PC-3 (cell line): Measurements from ENCODE around the gene ARFIP1. TPM values are rescaled to one million over a fixed set of nuclear protein-coding genes. Genes with fewer than 3 reads are reported as not detected.

ENCODE experiments used
- ATAC-seq: fragments of 200-7000 bp; cut with Tn5 transposase; 2 replicates; pipeline ENCODE4 v1.9.1; 2020; ENCODE audit warnings: mild to moderate bottlenecking, moderate library complexity
- BruUV-seq: library from RNA; stranded (reverse); fragments of 400-500 nt; replicated peaks from 2 replicates; lab custom pipeline; 2021; lab: Mats Ljungman, UMichigan
- CTCF ChIA-PET: fragments of 300-600 bp; sonication (Branson Sonifier 250); formaldehyde crosslinking; loops from one replicate; lab custom pipeline; 2022; ENCODE audit warnings: antibody characterized with exemption; lab: Charles Lee
- POLR2A ChIA-PET: fragments of 300-600 bp; sonication (Branson Sonifier 250); formaldehyde crosslinking; loops from one replicate; lab custom pipeline; 2022; ENCODE audit warnings: antibody characterized with exemption; ENCODE audit not compliant: unreplicated experiment; lab: Charles Lee
- DNase-seq: peaks from one replicate; pipeline ENCODE4 v3.0.0-alpha.2; 2015
- H2AFZ ChIP-seq: fragments of 300-600 bp; sonication (generic); 2 replicates; pipeline ENCODE4 v1.6.0; 2016; ENCODE audit warnings: antibody characterized with exemption, low read length
- H3F3A ChIP-seq: fragments of 300-600 bp; sonication (generic); one replicate; pipeline ENCODE4 v1.6.0; 2017; ENCODE audit warnings: antibody characterized with exemption, low read length, control low read depth, mild to moderate bottlenecking; ENCODE audit not compliant: unreplicated experiment
- H3K27ac ChIP-seq: fragments of 300-600 bp; sonication (generic); 2 replicates; pipeline ENCODE4 v1.5.1; 2016; ENCODE audit warnings: mild to moderate bottlenecking, low read length
- H3K27me3 ChIP-seq: fragments of 300-600 bp; sonication (generic); 2 replicates; pipeline ENCODE4 v1.6.1; 2016; ENCODE audit warnings: low read length, mixed read lengths
- H3K36me3 ChIP-seq: fragments of 300-600 bp; sonication (generic); 2 replicates; pipeline ENCODE4 v1.6.1; 2016; ENCODE audit warnings: low read depth, mixed run types, low read length, mixed read lengths
- H3K4me1 ChIP-seq: fragments of 300-600 bp; sonication (generic); 2 replicates; pipeline ENCODE4 v1.5.1; 2016; ENCODE audit warnings: low read length; ENCODE audit not compliant: insufficient read depth
- H3K4me2 ChIP-seq: fragments of 300-600 bp; sonication (generic); 2 replicates; pipeline ENCODE4 v1.6.0; 2016; ENCODE audit warnings: low read length
- H3K4me3 ChIP-seq: fragments of 300-600 bp; sonication (generic); 2 replicates; pipeline ENCODE4 v1.5.1; 2016; ENCODE audit warnings: mild to moderate bottlenecking, low read length, mixed read lengths
- H3K79me2 ChIP-seq: fragments of 300-600 bp; sonication (generic); 2 replicates; pipeline ENCODE4 v1.6.1; 2017; ENCODE audit warnings: low read length, mixed read lengths
- H3K9ac ChIP-seq: fragments of 300-600 bp; sonication (generic); 2 replicates; pipeline ENCODE4 v1.6.0; 2016; ENCODE audit warnings: mild to moderate bottlenecking, low read length
- H3K9me2 ChIP-seq: fragments of 300-600 bp; sonication (generic); replicated peaks from 2 replicates; pipeline ENCODE4 v1.6.1; 2016; ENCODE audit warnings: mixed run types, low read length, mixed read lengths
- H3K9me3 ChIP-seq: fragments of 300-600 bp; sonication (generic); 2 replicates; pipeline ENCODE4 v1.6.1; 2016; ENCODE audit warnings: low read length, mixed read lengths
- H4K20me1 ChIP-seq: fragments of 300-600 bp; sonication (generic); 2 replicates; pipeline ENCODE4 v1.6.1; 2016; ENCODE audit warnings: low read length, mixed read lengths
- CTCF ChIP-seq: fragments of 300-600 bp; sonication (generic); conservative IDR thresholded peaks from 2 replicates; pipeline ENCODE4 v1.5.1; 2017; ENCODE audit warnings: antibody characterized with exemption, low read depth, mild to moderate bottlenecking, low read length
- EZH2 ChIP-seq: fragments of 300-600 bp; sonication (generic); IDR thresholded peaks from one replicate; pipeline ENCODE4 v1.6.1; 2017; ENCODE audit warnings: antibody characterized with exemption, mild to moderate bottlenecking, low read length; ENCODE audit not compliant: unreplicated experiment
- EZH2phosphoT487 ChIP-seq: fragments of 300-600 bp; sonication (generic); IDR thresholded peaks from 2 replicates; pipeline ENCODE4 v1.6.1; 2018; ENCODE audit warnings: mild to moderate bottlenecking, antibody characterized with exemption, low read length, borderline replicate concordance
- intact Hi-C: fragments of 100-400 bp; cut with micrococcal nuclease; formaldehyde crosslinking; loops from 2 replicates; pipeline ENCODE4 v1.9.0; 2023
- total RNA-seq: library from RNA; depleted of rRNA; stranded (reverse); fragments of >200 nt; gene quantifications from 2 replicates; pipeline ENCODE4 v1.2.3, GENCODE V29; 2014

ARFIP1 gene
- total RNA-seq, 1 experiment from 2014 or later: 23.5 TPM

GRCh38 chr4:152953514-152953913, 173.8 kb downstream of the ARFIP1 start:
- H3K36me3 ChIP-seq: no peaks in the 10 kb centered on the region
- intact Hi-C loops: no loop called here
- H3F3A ChIP-seq: no peaks in the 10 kb centered on the region
- H3K4me1 ChIP-seq: peaks cover 11% of the 10 kb centered on the region
- ChIA-PET POLR2A (no interaction called here), CTCF (no interaction called here)
- no peak overlapping the region for H3K27ac ChIP-seq
- no peaks in the 10 kb centered on the region for H4K20me1 ChIP-seq
- H2AFZ ChIP-seq: no peak overlapping the region
- no TSS peak for BruUV-seq
- H3K4me2 ChIP-seq: no peak overlapping the region
- H3K9ac ChIP-seq: no peak overlapping the region
- no peaks in the 10 kb centered on the region for H3K27me3 ChIP-seq
- TF ChIP-seq EZH2phosphoT487 (no peak), EZH2 (no peak), CTCF (no peak)
- H3K9me3 ChIP-seq: no peaks in the 10 kb centered on the region
- H3K79me2 ChIP-seq: no peaks in the 10 kb centered on the region
- no peak overlapping the region for H3K4me3 ChIP-seq
- ATAC-seq (no peak), DNase-seq (no peak)
- H3K9me2 ChIP-seq: no peaks in the 10 kb centered on the region

- no peaks in the 10 kb centered on the region for H4K20me1 ChIP-seq
- BruUV-seq: no TSS peak
- ATAC-seq (no peak), DNase-seq (no peak)
- no peaks in the 10 kb centered on the region for H3K27me3 ChIP-seq
- no peak overlapping the region for H3K4me3 ChIP-seq
- CTCF ChIA-PET: no interaction called here
- TF ChIP-seq CTCF (no peak), EZH2 (no peak), EZH2phosphoT487 (no peak)
- H3K9me3 ChIP-seq: no peaks in the 10 kb centered on the region
- H3K9ac ChIP-seq: no peak overlapping the region
- H3K4me2 ChIP-seq: no peak overlapping the region
- H3K36me3 ChIP-seq: no peaks in the 10 kb centered on the region
- H3K79me2 ChIP-seq: no peaks in the 10 kb centered on the region
- H3K9me2 ChIP-seq: no peaks in the 10 kb centered on the region
- no peaks in the 10 kb centered on the region for H3F3A ChIP-seq
- H3K4me1 ChIP-seq: peaks cover 11% of the 10 kb centered on the region
- no peak overlapping the region for H2AFZ ChIP-seq
- POLR2A ChIA-PET: no interaction called here
- intact Hi-C loops: no loop called here
- no peak overlapping the region for H3K27ac ChIP-seq
Measured at GRCh38 chr4:152954741-152955140, 175.0 kb downstream of the ARFIP1 start.

GRCh38 chr4:152956147-152956546, 176.4 kb downstream of the ARFIP1 start:
- H3K4me3 ChIP-seq: no peak overlapping the region
- ATAC-seq: no peak
- CTCF ChIA-PET: no interaction called here
- no TSS peak for BruUV-seq
- no peak for DNase-seq
- no peaks in the 10 kb centered on the region for H4K20me1 ChIP-seq
- no peak overlapping the region for H2AFZ ChIP-seq
- no peak overlapping the region for H3K9ac ChIP-seq
- no peaks in the 10 kb centered on the region for H3K79me2 ChIP-seq
- H3K9me2 ChIP-seq: no peaks in the 10 kb centered on the region
- no peak overlapping the region for H3K4me2 ChIP-seq
- H3K36me3 ChIP-seq: no peaks in the 10 kb centered on the region
- POLR2A ChIA-PET: no interaction called here
- TF ChIP-seq CTCF (no peak), EZH2phosphoT487 (no peak), EZH2 (no peak)
- H3K27ac ChIP-seq: no peak overlapping the region
- no peaks in the 10 kb centered on the region for H3F3A ChIP-seq
- peaks cover 10% of the 10 kb centered on the region for H3K4me1 ChIP-seq
- H3K27me3 ChIP-seq: no peaks in the 10 kb centered on the region
- no peaks in the 10 kb centered on the region for H3K9me3 ChIP-seq
- intact Hi-C loops: no loop called here
